ENCODE results near the gene CDCA7.

- TF ChIP-seq, protein P1, sequence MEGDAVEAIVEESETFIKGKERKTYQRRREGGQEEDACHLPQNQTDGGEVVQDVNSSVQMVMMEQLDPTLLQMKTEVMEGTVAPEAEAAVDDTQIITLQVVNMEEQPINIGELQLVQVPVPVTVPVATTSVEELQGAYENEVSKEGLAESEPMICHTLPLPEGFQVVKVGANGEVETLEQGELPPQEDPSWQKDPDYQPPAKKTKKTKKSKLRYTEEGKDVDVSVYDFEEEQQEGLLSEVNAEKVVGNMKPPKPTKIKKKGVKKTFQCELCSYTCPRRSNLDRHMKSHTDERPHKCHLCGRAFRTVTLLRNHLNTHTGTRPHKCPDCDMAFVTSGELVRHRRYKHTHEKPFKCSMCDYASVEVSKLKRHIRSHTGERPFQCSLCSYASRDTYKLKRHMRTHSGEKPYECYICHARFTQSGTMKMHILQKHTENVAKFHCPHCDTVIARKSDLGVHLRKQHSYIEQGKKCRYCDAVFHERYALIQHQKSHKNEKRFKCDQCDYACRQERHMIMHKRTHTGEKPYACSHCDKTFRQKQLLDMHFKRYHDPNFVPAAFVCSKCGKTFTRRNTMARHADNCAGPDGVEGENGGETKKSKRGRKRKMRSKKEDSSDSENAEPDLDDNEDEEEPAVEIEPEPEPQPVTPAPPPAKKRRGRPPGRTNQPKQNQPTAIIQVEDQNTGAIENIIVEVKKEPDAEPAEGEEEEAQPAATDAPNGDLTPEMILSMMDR (IDR thresholded peaks at IDR 0.05): no peak
- no peak for TF ChIP-seq POLR2A (IDR thresholded peaks at IDR 0.05)
These were observed 47.1 kb downstream of the CDCA7 start for GRCh38 chr2:173401716-173402326.

Measured in testis (tissue), 2 donors.